HCT116 (cell line): ENCODE results near the gene LRP1B. TPM values are rescaled to one million over a fixed set of nuclear protein-coding genes. Genes with fewer than 3 reads are reported as not detected.

Source experiments
- ATAC-seq: fragments of 200-7000 bp; cut with Tn5 transposase; 2 replicates; pipeline ENCODE4 v1.9.1; 2020; ENCODE audit warnings: mild to moderate bottlenecking, moderate library complexity
- BruUV-seq: library from RNA; stranded (reverse); fragments of 400-500 nt; replicated peaks from 2 replicates; lab custom pipeline; 2021; lab: Mats Ljungman, UMichigan
- CTCF ChIA-PET: fragments of 300-600 bp; sonication (Branson Sonifier 250); formaldehyde crosslinking; loops from one replicate; lab custom pipeline; 2021; ENCODE audit warnings: antibody characterized with exemption; lab: Charles Lee
- POLR2A ChIA-PET: fragments of 300-600, 350-600 bp; sonication (Branson Sonifier 250); formaldehyde crosslinking; loops from one replicate; lab custom pipeline; 2021; ENCODE audit warnings: antibody characterized with exemption; lab: Charles Lee
- RAD21 ChIA-PET, 2 experiments: fragments of 300-600 bp; sonication (Branson Sonifier 250); formaldehyde crosslinking; loops; one replicate each; lab custom pipeline; 2023; ENCODE audit warnings: low total read pairs in 2 of 2; ENCODE audit not compliant: uncharacterized antibody in 2 of 2, unreplicated experiment in 2 of 2, low non-redundant PET in 1 of 2; lab: Charles Lee
- DNase-seq: peaks from one replicate; pipeline ENCODE4 v3.0.0-alpha.2; 2010; ENCODE audit warnings: low read depth, low spot score
- H2AFZ ChIP-seq: fragments of 200-600 bp; shearing (Covaris generic), sonication (generic); 2 replicates; pipeline ENCODE4 v1.6.1; 2017; ENCODE audit warnings: low read depth, mixed run types, mixed read lengths, antibody characterized with exemption, low read length; ENCODE audit not compliant: poor library complexity, severe bottlenecking
- H3K27ac ChIP-seq: 2 replicates; pipeline ENCODE4 v1.5.1; 2012; ENCODE audit warnings: low read depth, low read length
- H3K27me3 ChIP-seq: fragments of 200-600 bp; sonication (generic); 2 replicates; pipeline ENCODE4 v1.6.1; 2016; ENCODE audit warnings: mixed run types, low read length, mixed read lengths; ENCODE audit not compliant: insufficient read depth
- H3K36me3 ChIP-seq, 2 experiments: fragments of 200-500 bp in 1 of 2; fragments of 200-600 bp in 1 of 2; sonication (Bioruptor generic) in 1 of 2; sonication (generic) in 1 of 2; 2 replicates each; pipeline versions ENCODE4 v1.5.1 to v1.6.1; 2014 to 2016; ENCODE audit warnings: low read length in 2 of 2, inconsistent platforms in 1 of 2, mixed read lengths in 1 of 2, mixed run types in 1 of 2; ENCODE audit not compliant: insufficient read depth in 2 of 2, control insufficient read depth in 1 of 2
- H3K4me1 ChIP-seq, 2 experiments: fragments of 200-600 bp in 1 of 2; sonication (generic) in 1 of 2; 2 replicates each; pipeline versions ENCODE4 v1.5.1 to v1.6.1; 2012 to 2017; ENCODE audit warnings: low read length in 2 of 2, inconsistent platforms in 1 of 2, mild to moderate bottlenecking in 1 of 2, mixed read lengths in 1 of 2, mixed run types in 1 of 2, moderate library complexity in 1 of 2; ENCODE audit not compliant: insufficient read depth in 2 of 2, control insufficient read depth in 1 of 2
- H3K4me2 ChIP-seq: fragments of 200-600 bp; sonication (generic); 2 replicates; pipeline ENCODE4 v1.6.1; 2017; ENCODE audit warnings: mixed run types, low read length, mixed read lengths
- H3K4me3 ChIP-seq, 2 experiments: fragments of 200-600 bp in 1 of 2; sonication (generic) in 1 of 2; replicated peaks in 1 of 2; 2 replicates each; pipeline ENCODE4 v1.5.1; 2011 to 2016; ENCODE audit warnings: low read length in 2 of 2, control low read depth in 1 of 2, low read depth in 1 of 2, mild to moderate bottlenecking in 1 of 2, mixed read lengths in 1 of 2, mixed run types in 1 of 2
- H3K79me2 ChIP-seq: fragments of 200-600 bp; sonication (generic); 2 replicates; pipeline ENCODE4 v1.6.1; 2017; ENCODE audit warnings: mild to moderate bottlenecking, mixed run types, low read length, moderate library complexity, mixed read lengths; ENCODE audit not compliant: insufficient read depth
- H3K9ac ChIP-seq: fragments of 200-600 bp; sonication (generic); 2 replicates; pipeline ENCODE4 v1.6.1; 2016; ENCODE audit warnings: low read length, mixed read lengths
- H3K9me2 ChIP-seq: fragments of 200-600 bp; sonication (generic), shearing (Covaris generic); 2 replicates; pipeline ENCODE4 v1.6.1; 2017; ENCODE audit warnings: mixed run types, mild to moderate bottlenecking, moderate library complexity; ENCODE audit not compliant: insufficient read depth
- H3K9me3 ChIP-seq, 2 experiments: fragments of 200-500 bp in 1 of 2; fragments of 200-600 bp in 1 of 2; sonication (Bioruptor generic) in 1 of 2; sonication (generic) in 1 of 2; 2 replicates each; pipeline ENCODE4 v1.6.1; 2014 to 2017; ENCODE audit warnings: low read length in 2 of 2, mixed read lengths in 2 of 2, inconsistent platforms in 1 of 2, low read depth in 1 of 2, mild to moderate bottlenecking in 1 of 2, mixed run types in 1 of 2, moderate library complexity in 1 of 2; ENCODE audit not compliant: control insufficient read depth in 1 of 2, insufficient read depth in 1 of 2
- H4K20me1 ChIP-seq: fragments of 200-600 bp; sonication (generic), shearing (Covaris generic); 2 replicates; pipeline ENCODE4 v1.6.1; 2017; ENCODE audit warnings: mixed run types, mild to moderate bottlenecking, moderate library complexity; ENCODE audit not compliant: insufficient read depth
- ATF3 ChIP-seq: IDR thresholded peaks from 2 replicates; pipeline ENCODE4 v1.6.1; 2012
- CTCF ChIP-seq, 3 experiments: fragments of 200-600 bp in 1 of 3; sonication (generic) in 1 of 3; IDR thresholded peaks in 2 of 3; conservative IDR thresholded peaks in 1 of 3; 2 replicates each; pipeline ENCODE4 v1.5.1; 2012 to 2017; ENCODE audit warnings: low read depth in 2 of 3, low read length in 2 of 3, antibody characterized with exemption in 1 of 3, borderline replicate concordance in 1 of 3, control low read depth in 1 of 3, mild to moderate bottlenecking in 1 of 3, mixed read lengths in 1 of 3, mixed run types in 1 of 3, moderate library complexity in 1 of 3; ENCODE audit not compliant: insufficient read depth in 1 of 3
- ELF1 ChIP-seq: IDR thresholded peaks from 2 replicates; pipeline ENCODE4 v1.6.1; 2012; ENCODE audit warnings: low read depth, borderline replicate concordance
- EZH2 ChIP-seq: fragments of 200-600 bp; sonication (generic); IDR thresholded peaks from 2 replicates; pipeline ENCODE4 v1.6.1; 2017; ENCODE audit warnings: antibody characterized with exemption, mixed run types
- FOSL1 ChIP-seq: IDR thresholded peaks from 2 replicates; pipeline ENCODE4 v1.6.1; 2012; ENCODE audit warnings: low read depth
- JUND ChIP-seq: IDR thresholded peaks from 2 replicates; pipeline ENCODE4 v1.6.1; 2012
- MAX ChIP-seq: IDR thresholded peaks from 2 replicates; pipeline ENCODE4 v1.6.1; 2012
- POLR2A ChIP-seq: IDR thresholded peaks from 2 replicates; pipeline ENCODE4 v1.7.0; 2011; ENCODE audit warnings: borderline replicate concordance; ENCODE audit not compliant: insufficient read depth, insufficient read length; ENCODE audit errors: extremely low read depth
- REST ChIP-seq: IDR thresholded peaks from 2 replicates; pipeline ENCODE4 v1.6.1; 2012; ENCODE audit warnings: low read depth
- SIN3A ChIP-seq: IDR thresholded peaks from 2 replicates; pipeline ENCODE4 v1.6.1; 2012; ENCODE audit warnings: low read depth
- SP1 ChIP-seq: IDR thresholded peaks from 2 replicates; pipeline ENCODE4 v1.6.1; 2012; ENCODE audit warnings: low read depth
- SRF ChIP-seq: IDR thresholded peaks from 2 replicates; pipeline ENCODE4 v1.6.1; 2012; ENCODE audit warnings: low read depth
- TCF7L2 ChIP-seq: IDR thresholded peaks from 2 replicates; pipeline ENCODE4 v1.7.0; 2011; ENCODE audit warnings: borderline replicate concordance, inconsistent platforms; ENCODE audit not compliant: insufficient read depth, insufficient read length; ENCODE audit errors: extremely low read depth
- YY1 ChIP-seq: IDR thresholded peaks from 2 replicates; pipeline ENCODE4 v1.6.1; 2011; ENCODE audit warnings: low read length, low read depth, moderate library complexity, mild to moderate bottlenecking; ENCODE audit not compliant: insufficient replicate concordance; ENCODE audit errors: extremely low read depth
- ZFX ChIP-seq: fragments of 450-650 bp; IDR thresholded peaks from 2 replicates; pipeline ENCODE4 v1.6.1; 2017
- ZNF274 ChIP-seq: fragments of 200-500 bp; sonication (Bioruptor generic); IDR thresholded peaks from 2 replicates; pipeline ENCODE4 v1.6.1; 2014; ENCODE audit warnings: mild to moderate bottlenecking, low read depth, low read length, inconsistent platforms
- intact Hi-C: fragments of 100-400 bp; cut with micrococcal nuclease; formaldehyde crosslinking; loops from 2 replicates; pipeline ENCODE4 v1.10.0; 2022
- total RNA-seq: library from RNA; stranded (reverse); gene quantifications from one replicate; pipeline ENCODE4 v1.2.1, GENCODE V29; 2021; ENCODE audit not compliant: unreplicated experiment

Gene LRP1B
- total RNA-seq, 1 experiment from 2014 or later: 0.34 TPM

GRCh38 chr2:141709756-141710155 lies 421.1 kb downstream of the LRP1B start:
- intact Hi-C loops: no loop called here
- Histone ChIP-seq H3K27ac (no peak overlapping the region), H3K4me3 (no peak overlapping the region), H3K36me3 (no peaks in the 10 kb centered on the region), H3K27me3 (no peaks in the 10 kb centered on the region), H4K20me1 (no peaks in the 10 kb centered on the region), H3K4me1 (no peaks in the 10 kb centered on the region), H3K4me2 (no peak overlapping the region), H3K9me3 (no peaks in the 10 kb centered on the region), H2AFZ (no peak overlapping the region), H3K9me2 (no peaks in the 10 kb centered on the region), H3K79me2 (no peaks in the 10 kb centered on the region), H3K9ac (no peak overlapping the region)
- ChIA-PET RAD21 (no interaction called here), POLR2A (no interaction called here), CTCF (no interaction called here)
- no TSS peak for BruUV-seq
- ATAC-seq (no peak), DNase-seq (no peak)
- TF ChIP-seq ZFX (no peak), SRF (no peak), MAX (no peak), REST (no peak), SP1 (no peak), ATF3 (no peak), EZH2 (no peak), POLR2A (no peak), SIN3A (no peak), FOSL1 (no peak), JUND (no peak), ZNF274 (no peak), CTCF (IDR thresholded peaks at IDR 0.05 in 2 of 3, conservative IDR thresholded peaks at IDR 0.05 in 1 of 3; ENCODE audit: borderline replicate concordance in 1 of 3, insufficient read depth in 1 of 3, low read depth in 2 of 3, low read length in 2 of 3) (no peak), YY1 (no peak), TCF7L2 (no peak), ELF1 (no peak)
